Stimulated activated CD8-positive, alpha-beta memory T cell treated with anti-CD3 and anti-CD28 coated beads, Interleukin-4, amount 100 ng/mL, for 24 hours (primary cell): ENCODE results near the gene LAMA3.

Experiments used
- DNase-seq: peaks from one replicate; pipeline ENCODE4 v3.0.0-alpha.2; 2020; ENCODE audit warnings: low read depth

LAMA3 gene, protein sequence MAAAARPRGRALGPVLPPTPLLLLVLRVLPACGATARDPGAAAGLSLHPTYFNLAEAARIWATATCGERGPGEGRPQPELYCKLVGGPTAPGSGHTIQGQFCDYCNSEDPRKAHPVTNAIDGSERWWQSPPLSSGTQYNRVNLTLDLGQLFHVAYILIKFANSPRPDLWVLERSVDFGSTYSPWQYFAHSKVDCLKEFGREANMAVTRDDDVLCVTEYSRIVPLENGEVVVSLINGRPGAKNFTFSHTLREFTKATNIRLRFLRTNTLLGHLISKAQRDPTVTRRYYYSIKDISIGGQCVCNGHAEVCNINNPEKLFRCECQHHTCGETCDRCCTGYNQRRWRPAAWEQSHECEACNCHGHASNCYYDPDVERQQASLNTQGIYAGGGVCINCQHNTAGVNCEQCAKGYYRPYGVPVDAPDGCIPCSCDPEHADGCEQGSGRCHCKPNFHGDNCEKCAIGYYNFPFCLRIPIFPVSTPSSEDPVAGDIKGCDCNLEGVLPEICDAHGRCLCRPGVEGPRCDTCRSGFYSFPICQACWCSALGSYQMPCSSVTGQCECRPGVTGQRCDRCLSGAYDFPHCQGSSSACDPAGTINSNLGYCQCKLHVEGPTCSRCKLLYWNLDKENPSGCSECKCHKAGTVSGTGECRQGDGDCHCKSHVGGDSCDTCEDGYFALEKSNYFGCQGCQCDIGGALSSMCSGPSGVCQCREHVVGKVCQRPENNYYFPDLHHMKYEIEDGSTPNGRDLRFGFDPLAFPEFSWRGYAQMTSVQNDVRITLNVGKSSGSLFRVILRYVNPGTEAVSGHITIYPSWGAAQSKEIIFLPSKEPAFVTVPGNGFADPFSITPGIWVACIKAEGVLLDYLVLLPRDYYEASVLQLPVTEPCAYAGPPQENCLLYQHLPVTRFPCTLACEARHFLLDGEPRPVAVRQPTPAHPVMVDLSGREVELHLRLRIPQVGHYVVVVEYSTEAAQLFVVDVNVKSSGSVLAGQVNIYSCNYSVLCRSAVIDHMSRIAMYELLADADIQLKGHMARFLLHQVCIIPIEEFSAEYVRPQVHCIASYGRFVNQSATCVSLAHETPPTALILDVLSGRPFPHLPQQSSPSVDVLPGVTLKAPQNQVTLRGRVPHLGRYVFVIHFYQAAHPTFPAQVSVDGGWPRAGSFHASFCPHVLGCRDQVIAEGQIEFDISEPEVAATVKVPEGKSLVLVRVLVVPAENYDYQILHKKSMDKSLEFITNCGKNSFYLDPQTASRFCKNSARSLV (N-terminal part only)

DNA sequence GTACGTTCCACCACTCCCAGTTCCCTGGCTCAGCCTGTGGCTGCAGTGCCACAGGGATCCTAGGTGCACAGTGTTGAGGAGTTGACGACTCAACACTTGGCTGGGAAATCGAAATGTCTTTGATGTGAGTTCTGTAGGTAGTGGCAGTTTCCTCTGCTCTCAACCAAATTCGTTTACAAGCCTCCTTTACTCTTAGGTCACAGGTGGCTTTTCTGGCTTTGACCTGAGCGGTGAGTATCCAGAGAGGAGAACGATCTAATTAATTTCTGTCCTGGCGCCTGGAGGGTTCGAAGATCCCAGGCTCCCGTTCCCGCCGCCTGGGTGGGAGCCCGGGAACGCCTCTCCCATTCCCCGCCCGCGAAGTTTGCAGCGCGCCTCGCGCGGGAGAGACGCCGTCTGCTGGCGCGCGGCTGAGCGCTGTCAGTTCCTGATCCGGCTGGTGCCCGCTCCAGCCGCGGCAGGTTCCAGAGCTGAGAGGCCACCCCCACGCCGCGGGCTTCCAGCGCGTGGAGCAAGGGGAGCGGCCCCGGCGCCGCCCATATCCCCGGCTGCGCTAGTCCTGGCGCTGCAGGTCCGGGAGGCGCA, at the start of gene LAMA3:
LAMA3 (plus strand) TSS at position 423 of the 585 bp plus-strand sequence. CDS start 231 bp downstream, outside the sequence.
- no peak for DNase-seq

DNA sequence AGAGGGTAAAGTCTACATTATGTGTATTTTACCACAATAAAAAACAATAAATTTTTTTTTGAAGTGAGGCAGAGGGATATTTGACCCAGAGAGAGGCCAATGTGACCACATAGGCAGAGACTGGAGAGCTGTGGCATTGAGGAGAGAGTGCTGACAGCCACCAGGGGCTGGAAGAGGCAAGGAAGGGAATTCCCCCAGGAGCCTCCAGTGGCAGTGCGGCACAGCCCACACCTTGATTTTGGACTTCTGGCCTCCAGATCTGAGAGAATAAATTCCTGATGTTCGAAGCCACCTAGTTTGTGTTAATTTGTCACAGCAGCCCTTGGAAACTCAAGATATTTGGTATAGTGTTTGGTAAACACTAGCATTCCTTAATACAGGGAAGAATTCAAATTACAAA, 49.2 kb upstream of the LAMA3 start:
- no peak for DNase-seq

DNA sequence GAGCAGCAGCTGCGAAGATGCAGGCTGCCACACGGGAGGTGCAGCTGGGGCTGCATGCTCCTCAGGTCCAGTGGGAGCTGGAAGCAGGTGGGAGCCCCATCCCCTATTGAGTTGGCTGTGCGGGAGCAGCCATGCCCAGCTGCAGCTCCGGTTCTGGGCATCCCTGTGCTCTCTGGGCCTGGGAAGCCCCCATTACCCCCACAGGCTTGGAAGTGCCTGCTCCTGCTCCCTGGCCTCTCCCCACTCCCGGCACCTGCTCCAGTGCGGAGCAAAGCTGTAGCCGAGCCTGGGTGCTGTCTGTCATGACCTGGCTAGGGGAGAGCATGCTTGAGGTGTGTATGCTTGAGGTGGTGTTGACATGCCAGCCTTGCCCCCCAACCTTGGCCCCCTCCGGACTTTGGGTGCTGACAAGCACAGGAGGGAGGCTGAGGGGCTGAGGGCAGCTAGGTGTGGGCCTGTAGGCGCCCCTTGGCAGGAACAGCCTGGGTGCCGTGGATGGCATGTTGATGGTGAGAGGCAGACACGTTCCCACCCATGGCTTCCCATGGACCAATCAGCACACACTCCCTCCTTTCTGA, 48.0 kb upstream of the LAMA3 start:
- no peak for DNase-seq

DNA sequence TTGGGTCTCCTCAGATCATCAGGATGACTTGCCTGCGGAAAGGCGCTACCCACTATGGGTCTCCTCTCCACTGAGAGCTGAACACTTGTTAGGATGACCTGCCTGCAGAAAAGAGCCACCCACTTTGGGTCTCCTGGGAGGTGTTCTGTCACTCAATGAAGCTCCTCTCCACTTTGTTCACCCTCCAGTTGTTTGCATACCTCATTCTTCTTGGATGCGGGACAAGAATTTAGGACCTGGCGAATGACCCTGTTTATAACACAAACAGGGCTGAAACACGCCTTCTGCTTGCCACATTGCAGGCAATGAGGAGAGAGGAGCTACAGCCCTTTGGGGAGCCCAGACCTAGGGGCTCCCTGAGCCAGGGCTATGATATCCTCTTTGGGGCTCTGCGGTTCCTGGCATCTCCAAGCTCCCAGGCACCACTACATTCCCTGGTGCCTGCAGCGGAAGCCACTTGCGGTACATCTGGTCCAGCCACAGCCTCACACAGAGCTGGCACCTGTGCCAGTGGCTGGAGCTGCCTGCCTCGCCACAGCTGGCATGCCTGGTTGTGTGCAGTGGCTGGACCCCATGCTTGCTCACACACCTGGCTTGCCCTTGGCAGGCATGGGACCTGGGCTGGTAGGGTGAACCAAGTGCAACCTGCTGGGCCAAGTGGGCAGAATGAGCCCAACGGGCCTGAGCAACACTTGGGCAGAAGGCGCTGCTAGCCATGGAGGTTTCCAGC, 47.2 kb upstream of the LAMA3 start:
- DNase-seq = no peak

DNA sequence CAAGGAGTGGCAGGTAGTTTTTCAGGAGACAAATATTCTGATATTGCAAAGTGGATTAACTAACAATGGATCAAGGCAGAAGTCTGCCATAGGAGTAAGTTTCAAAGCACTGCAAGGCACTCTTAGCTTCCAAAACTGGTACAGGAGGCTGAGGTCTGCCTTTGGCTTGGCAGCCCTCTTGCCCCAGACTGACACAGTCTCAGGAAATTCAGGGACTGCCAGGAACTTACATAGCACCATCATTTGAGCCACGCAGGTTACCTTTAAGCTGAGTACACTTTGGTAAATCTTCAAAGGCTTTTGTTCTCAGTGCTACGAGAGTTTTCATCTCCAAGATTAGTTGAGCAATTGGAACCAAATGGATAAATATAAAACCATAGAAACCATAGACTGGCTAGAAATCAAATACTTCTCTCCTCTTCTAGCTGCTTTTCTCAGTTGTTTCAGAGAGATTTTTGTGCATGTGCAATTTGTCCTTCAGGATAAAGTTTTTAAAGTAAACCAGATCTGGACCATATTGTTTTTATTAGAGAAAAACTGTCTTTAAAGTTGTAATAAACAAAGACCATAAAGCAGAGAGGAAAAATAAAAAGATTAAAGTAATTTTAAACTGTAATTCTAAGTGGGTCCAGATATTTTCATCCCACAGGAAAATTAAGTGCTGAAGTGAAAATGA, 45.3 kb upstream of the LAMA3 start:
- DNase-seq = no peak

DNA sequence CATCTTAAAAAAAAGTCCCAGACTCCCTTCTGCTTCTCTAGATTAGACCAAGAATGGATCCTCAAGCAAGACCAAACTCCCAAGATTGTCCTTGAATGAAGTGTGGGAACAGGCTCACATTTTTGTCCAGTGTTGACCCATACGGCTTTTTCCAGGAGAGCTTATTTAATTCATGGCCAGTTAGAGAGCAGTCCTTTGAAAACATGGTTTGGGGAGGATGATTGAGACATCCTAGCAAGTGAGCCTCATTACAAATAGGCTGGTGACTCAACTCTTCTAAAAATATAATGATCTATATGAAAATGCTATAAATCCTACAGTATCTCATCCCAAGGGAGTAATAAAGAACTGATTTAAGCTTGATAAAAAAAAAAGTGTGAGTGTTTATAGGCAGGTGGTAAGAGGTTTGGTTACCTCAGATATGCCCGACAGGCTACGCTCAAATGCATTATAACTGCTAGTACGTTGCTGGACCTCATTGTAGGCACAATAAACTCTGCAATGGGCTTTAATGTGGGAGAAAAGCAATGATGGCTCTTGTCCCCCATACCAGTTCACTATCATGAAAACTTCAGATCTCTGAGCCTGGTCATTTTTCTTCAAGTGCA, 43.6 kb upstream of the LAMA3 start:
- DNase-seq = no peak

DNA sequence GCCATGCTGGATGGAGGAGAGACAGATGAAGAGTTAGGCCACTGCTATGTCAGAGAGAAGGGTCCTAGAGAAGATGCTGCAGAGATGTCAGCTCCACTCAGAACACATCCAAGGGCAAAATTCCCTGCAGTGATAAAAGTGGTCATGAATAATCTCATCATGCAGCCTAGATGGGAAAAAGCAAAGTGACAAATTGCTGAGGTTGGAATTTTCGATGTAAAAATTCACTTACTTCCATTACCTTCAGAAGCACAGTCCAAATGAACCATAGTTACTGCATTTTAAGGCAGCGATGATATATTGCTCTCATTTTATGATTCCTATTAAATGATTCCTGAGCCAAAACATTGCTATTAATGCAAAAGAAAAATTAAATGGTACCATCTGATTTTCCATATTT, 43.0 kb upstream of the LAMA3 start:
- no peak for DNase-seq

DNA sequence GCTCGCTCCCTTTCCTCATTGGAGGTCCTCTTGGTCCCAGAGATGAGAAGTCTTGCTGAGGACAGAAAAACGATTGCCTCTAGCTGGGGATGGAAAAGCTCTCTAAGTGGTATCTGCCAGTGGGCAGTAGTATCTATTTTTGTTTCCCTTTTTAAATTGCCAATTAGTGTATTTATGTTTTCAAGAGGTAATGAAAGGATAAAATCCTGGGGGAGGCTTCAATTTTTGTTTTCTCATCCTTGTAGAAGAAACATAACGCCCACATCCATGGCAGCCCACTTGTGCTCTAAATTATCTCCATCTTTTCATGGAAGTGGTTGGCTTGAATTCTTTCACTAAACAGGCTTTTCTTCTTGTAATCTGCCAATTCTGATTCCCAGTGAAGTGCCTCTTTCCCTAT, 40.8 kb upstream of the LAMA3 start:
- DNase-seq = no peak

DNA sequence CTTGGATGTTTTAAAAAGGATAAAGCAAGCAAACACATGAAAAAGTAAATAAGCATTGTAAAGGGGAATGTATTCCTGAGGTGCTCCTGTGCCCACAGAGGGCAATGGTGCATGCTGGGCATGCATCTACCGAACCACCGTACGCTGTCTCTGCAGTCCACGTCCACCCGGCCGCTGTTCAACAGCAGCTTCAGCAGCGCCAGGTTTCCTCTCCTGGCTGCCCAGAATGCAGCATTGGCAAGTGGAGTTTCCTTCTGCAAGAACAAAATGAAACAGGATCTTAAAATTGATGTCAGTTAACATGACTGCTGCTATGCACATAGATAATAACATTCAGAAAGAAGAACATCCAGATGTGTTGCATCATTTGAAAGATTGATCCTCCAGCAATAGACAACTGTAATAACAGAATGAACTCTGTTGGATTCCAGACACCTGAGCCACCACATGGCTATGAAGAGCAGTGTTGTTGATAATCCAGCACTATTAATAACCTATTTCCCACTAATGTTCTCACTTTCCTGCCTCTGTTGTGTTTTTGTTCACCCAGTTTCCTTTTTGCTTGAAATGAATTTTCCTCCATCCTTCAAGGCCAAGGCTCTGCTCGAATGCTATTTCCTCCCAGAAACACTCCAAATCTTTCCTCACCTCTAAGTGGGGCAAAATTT, 40.2 kb upstream of the LAMA3 start:
- no peak for DNase-seq

DNA sequence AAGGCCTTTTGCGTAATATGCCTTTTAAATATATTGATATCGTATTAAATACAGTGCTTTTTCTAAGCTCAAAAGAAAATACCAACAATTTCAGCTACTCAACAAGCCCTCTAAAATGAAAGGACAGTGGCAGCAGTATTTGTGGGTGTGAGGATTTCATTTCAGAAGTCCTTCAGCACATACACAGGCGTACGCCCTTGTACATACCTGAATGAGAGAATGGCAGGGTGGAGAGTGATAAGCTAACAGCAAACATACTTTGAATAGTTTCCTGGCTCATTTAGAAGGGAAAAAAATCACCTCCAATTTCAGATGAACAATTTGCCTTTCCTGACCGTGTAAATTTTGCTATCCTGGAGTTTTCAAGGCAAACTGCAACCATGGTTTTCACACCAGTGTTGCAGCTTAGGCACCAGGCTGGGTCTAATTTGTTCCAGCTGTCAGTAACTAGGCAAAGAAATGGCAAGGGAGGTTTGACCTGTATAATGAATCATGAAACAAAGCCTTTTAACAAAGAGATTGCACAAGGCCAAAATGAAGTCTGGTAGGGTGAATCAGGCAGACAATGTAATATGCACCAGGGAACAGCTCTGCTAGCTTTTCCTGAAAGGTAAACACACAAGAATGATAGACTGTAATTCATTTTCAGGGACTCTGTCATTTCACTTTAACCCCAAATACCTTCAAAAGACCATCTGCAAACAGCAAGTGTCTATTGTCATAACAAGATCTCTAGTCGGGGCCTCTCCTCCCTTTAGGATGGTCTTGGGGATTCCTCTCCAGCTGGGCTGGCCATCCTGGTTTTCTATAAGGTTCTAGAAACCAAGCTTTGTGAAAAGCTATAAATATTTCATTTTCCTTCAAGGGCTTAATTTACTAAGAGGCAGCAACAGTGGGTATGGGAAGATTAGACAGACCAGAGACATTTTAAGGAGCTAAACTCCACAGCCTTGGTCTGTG, 38.0 kb upstream of the LAMA3 start:
- no peak for DNase-seq

DNA sequence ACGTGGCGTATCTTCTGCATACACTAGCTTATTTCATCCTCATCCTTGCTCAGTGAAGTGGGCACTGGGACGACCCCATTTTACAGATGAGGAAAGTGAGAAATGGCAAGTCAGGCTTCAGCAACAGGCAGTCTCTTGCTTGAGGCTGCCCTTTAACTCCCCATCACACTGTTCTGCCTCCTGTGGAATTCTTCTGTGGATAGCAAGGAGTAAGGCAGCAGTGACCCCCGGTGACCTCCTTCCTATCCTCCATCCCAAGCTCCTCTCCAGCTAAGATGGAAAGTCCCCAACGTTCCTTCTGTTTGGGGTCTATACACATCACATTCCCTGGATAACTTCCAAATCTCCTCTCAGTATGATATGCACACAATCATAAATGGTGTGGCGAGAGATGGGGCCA, 37.0 kb upstream of the LAMA3 start:
- DNase-seq = no peak

DNA sequence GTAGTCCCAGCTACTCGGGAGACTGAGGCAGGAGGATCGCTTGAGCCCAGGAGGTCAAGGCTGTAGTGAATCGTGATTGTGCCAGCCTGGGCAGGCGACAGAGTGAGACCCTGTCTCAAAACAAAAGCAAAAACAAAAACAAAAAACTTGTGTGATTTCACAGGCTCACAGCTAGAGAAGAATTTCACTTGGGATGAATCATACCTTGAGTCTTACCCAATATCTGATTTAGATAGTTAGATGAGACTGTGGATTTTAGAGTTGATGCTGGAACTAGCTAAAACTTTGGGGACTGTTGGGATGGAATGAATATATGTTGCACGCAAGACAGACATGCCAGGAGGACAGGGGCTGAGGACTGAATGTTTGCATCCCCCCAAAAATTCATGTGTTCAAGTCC, 31.0 kb upstream of the LAMA3 start:
- DNase-seq = no peak

DNA sequence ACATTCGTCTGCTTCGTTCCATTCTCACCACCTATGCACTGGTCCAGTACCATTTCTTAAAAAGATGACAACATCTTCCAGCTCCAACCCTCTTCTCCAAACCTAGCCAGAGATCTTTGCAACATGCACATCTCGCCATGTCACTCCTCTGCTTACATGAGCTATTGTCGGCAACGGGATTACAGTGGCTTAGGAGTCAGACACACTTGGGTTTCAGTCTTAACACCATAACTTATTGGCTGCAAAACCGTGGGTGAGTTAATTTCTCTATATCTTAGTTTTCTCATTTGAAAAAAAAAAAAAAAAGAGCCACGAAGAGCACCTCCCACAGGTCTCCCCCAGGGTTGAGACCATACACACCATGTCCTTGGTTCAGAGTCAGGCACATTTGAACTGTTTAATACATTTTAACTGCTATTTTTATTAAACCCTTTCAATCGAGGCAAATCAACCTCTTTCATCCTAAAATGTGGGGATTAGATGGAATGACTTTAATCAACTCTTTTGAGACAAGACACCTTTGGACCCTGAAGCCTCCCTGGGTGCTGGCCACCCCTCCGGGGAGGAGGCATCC, 27.4 kb upstream of the LAMA3 start:
- no peak for DNase-seq

DNA sequence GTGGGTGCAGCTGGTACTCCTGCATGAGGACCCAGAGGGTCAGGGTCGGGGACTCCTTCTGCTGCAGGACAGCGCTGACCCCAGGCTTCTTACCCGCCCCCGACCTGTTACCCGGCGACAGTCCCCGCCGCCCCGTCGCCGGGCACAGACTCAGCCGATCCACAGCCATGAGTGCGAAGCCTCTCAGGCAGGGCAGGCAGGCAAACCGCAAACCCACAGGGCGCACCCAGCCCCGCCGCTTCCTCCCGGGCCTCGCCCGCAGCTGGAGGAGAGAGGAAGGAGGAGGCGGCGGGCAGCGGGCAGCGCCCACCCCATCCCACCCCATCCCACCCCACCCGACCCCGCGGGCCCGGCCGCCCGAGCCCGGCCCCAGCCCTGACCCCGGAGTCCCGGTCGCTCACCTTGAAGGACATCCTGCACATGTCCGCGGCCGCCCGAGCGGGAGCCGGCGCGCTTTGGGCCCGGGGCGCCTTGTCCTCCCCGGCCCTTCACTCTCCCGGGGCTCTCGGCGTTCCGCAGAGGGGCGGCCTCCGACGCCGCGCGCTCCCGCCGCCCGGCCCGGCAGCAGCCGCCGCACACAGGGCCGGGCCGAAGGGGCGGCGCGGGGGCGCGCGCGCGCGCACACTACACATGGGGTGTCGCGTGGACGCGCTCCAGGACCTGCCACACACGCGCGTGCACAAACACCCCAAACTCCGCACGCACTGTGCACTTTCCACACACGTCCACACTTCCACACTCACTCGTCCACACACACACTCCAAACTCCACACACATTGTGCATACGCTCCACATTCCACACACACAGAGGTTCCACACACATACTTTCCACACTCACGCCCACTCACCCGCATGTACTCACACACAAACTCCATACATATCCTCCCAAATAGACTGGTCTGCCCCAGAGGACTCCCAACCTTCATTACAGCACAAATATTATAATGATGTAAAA, 26.7 kb upstream of the LAMA3 start, which contains the start of gene ANKRD29:
ANKRD29 (minus strand) TSS at position 603 of the 955 bp plus-strand sequence; CDS start at position 422, 181 bp downstream.
- peak; percentile 6 for DNase-seq

DNA sequence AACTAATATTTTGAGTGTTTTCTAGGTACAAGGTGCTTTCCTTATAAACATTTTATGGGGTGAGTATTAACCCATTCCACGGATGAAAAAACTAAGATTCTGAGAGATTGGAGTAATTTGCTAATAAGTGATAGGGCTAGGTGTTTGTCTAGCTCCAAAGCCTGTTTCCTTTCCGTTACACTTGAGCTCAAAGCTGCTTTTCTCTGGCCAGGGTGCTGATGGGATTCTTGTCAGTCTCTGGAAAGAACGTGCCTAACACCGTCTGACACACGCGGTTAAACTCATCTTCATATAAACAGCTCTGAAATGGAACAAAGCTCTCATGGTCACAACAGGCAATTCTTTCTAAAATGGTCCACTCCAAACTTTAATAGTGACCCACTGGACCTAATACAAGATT, 24.6 kb upstream of the LAMA3 start:
- DNase-seq = no peak

DNA sequence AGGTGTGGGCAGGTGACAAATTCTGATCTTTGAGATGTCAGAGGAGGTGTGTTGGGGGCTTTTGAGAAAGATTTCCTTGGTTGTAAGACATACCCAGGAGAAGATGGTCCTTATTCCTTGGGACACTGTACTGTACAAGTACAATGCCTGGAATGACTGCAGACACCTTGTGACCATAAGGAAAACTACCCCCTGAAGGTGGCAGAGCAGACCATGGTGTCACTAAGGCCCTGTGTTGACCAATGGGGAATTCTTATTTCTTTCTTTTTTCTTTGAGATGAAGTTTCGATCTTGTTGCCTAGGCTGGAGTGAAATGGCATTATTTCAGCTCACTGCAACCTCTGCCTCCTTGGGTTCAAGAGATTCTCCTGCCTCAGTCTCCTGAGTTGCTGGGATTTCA, 22.1 kb upstream of the LAMA3 start:
- no peak for DNase-seq

DNA sequence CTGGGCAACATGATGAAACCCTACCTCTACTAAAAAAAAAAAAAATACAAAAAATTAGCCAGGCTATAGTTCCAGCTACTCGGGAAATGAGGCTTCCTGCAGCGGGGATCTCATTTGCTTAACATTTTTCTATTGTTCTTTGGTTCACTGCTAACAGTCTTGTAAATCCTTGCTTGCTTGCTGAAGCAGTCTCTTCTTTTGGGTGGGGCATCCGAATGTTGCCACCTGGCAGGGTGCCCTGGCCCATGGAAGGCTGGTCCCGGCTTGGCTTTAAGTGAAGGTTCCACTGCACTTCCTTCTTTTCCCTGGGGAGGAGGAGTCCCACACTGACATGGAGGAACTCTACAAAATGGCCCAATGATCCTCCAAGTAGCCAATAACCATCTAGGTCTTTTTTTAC, 20.5 kb upstream of the LAMA3 start:
- no peak for DNase-seq
